Fibroblast of lung (primary cell): ENCODE results near the gene PPP1R9A. TPM values are rescaled to one million over a fixed set of nuclear protein-coding genes. Genes with fewer than 3 reads are reported as not detected.

ENCODE experiments used
- DNase-seq, 2 donors: peaks; one replicate each; pipeline versions ENCODE4 v3.0.0 to v3.0.0-alpha.2; 2010; ENCODE audit warnings: low read depth in 2 of 2
- H2AFZ ChIP-seq: 2 replicates; pipeline ENCODE4 v1.5.1; 2012; ENCODE audit warnings: low read length, control low read depth, inconsistent platforms
- H3K27ac ChIP-seq: 2 replicates; pipeline ENCODE4 v1.5.1; 2011; ENCODE audit warnings: low read length, control low read depth; ENCODE audit not compliant: insufficient read depth
- H3K27me3 ChIP-seq: 2 replicates; pipeline ENCODE4 v1.5.1; 2011; ENCODE audit warnings: mild to moderate bottlenecking, low read length; ENCODE audit not compliant: control insufficient read depth, insufficient read depth
- H3K36me3 ChIP-seq: 2 replicates; pipeline ENCODE4 v1.5.1; 2011; ENCODE audit warnings: low read length; ENCODE audit not compliant: control insufficient read depth, insufficient read depth
- H3K4me1 ChIP-seq: 2 replicates; pipeline ENCODE4 v1.5.1; 2011; ENCODE audit warnings: low read length; ENCODE audit not compliant: control insufficient read depth, insufficient read depth; ENCODE audit errors: extremely low read depth
- H3K4me2 ChIP-seq: 2 replicates; pipeline ENCODE4 v1.5.1; 2011; ENCODE audit warnings: low read length, control low read depth; ENCODE audit not compliant: insufficient read depth; ENCODE audit errors: extremely low read depth
- H3K4me3 ChIP-seq, 4 experiments: fragments of 200-600 bp in 1 of 4; sonication (generic) in 1 of 4; replicated peaks in 1 of 4; 2 replicates each; pipeline ENCODE4 v1.5.1; 2011 to 2016; ENCODE audit warnings: low read length in 4 of 4, low read depth in 3 of 4, mild to moderate bottlenecking in 3 of 4, control low read depth in 2 of 4, inconsistent platforms in 1 of 4, mixed read lengths in 1 of 4; ENCODE audit not compliant: insufficient read depth in 1 of 4; ENCODE audit errors: control extremely low read depth in 1 of 4
- H3K79me2 ChIP-seq: 2 replicates; pipeline ENCODE4 v1.5.1; 2012; ENCODE audit warnings: mild to moderate bottlenecking, low read length, inconsistent platforms; ENCODE audit not compliant: control insufficient read depth, insufficient read depth
- H3K9ac ChIP-seq: 2 replicates; pipeline ENCODE4 v1.5.1; 2011; ENCODE audit warnings: mild to moderate bottlenecking, low read length, control low read depth; ENCODE audit not compliant: insufficient read depth
- H3K9me3 ChIP-seq: 2 replicates; pipeline ENCODE4 v1.5.1; 2012; ENCODE audit warnings: low read depth, low read length; ENCODE audit not compliant: control insufficient read depth, insufficient read depth
- H4K20me1 ChIP-seq: 2 replicates; pipeline ENCODE4 v1.5.1; 2011; ENCODE audit warnings: low read length; ENCODE audit not compliant: control insufficient read depth, insufficient read depth; ENCODE audit errors: extremely low read depth
- EZH2 ChIP-seq: IDR thresholded peaks from 2 replicates; pipeline ENCODE4 v1.5.1; 2012; ENCODE audit warnings: low read length, control low read depth, mild to moderate bottlenecking; ENCODE audit errors: missing control alignments
- polyA plus RNA-seq, 2 donors: library from polyadenylated mRNA; depleted of rRNA in 1 of 2; stranded (reverse) in 1 of 2; unstranded in 1 of 2; fragments of >200 nt; gene quantifications; 2 replicates each; pipeline ENCODE4 v1.2.1, GENCODE V29; 2011 to 2012; ENCODE audit warnings: missing spikeins in 1 of 2
- total RNA-seq: library from RNA; depleted of rRNA; stranded (reverse); fragments of >200 nt; gene quantifications from 2 replicates; pipeline ENCODE4 v1.2.1, GENCODE V29; 2014
- TF ChIP-seq, protein P1 (sequence below), 2 donors: IDR thresholded peaks in 1 of 2; conservative IDR thresholded peaks in 1 of 2; 1 replicate in 1 of 2; 2 replicates in 1 of 2; pipeline ENCODE4 v1.5.1; 2011 to 2012; ENCODE audit warnings: low read length in 2 of 2, control low read depth in 1 of 2, inconsistent platforms in 1 of 2, low read depth in 1 of 2, mild to moderate bottlenecking in 1 of 2

The PPP1R9A gene
- total and polyA plus RNA-seq, 2 donors (not counting 1 experiment from before 2014, with no cell fraction given), result 0.68 to 3.3 TPM

GRCh38 chr7:95172420-95172819 is 265.0 kb downstream of the PPP1R9A start:
- Histone ChIP-seq H3K4me1 (no peaks in the 10 kb centered on the region), H3K4me3 (no peak overlapping the region), H3K27ac (no peak overlapping the region), H3K9me3 (no peaks in the 10 kb centered on the region), H3K36me3 (no peaks in the 10 kb centered on the region), H3K9ac (no peak overlapping the region), H3K27me3 (no peaks in the 10 kb centered on the region), H3K4me2 (no peak overlapping the region), H3K79me2 (no peaks in the 10 kb centered on the region), H4K20me1 (no peaks in the 10 kb centered on the region), H2AFZ (no peak overlapping the region)
- TF ChIP-seq EZH2, result no peak
- TF ChIP-seq, protein P1, sequence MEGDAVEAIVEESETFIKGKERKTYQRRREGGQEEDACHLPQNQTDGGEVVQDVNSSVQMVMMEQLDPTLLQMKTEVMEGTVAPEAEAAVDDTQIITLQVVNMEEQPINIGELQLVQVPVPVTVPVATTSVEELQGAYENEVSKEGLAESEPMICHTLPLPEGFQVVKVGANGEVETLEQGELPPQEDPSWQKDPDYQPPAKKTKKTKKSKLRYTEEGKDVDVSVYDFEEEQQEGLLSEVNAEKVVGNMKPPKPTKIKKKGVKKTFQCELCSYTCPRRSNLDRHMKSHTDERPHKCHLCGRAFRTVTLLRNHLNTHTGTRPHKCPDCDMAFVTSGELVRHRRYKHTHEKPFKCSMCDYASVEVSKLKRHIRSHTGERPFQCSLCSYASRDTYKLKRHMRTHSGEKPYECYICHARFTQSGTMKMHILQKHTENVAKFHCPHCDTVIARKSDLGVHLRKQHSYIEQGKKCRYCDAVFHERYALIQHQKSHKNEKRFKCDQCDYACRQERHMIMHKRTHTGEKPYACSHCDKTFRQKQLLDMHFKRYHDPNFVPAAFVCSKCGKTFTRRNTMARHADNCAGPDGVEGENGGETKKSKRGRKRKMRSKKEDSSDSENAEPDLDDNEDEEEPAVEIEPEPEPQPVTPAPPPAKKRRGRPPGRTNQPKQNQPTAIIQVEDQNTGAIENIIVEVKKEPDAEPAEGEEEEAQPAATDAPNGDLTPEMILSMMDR (conservative IDR thresholded peaks at IDR 0.05 in 1 of 2, IDR thresholded peaks at IDR 0.05 in 1 of 2; ENCODE audit: low read depth in 1 of 2, low read length in 2 of 2), result no peak
- DNase-seq, result no peak

- Histone ChIP-seq H3K4me3 (no peak overlapping the region), H3K36me3 (no peaks in the 10 kb centered on the region), H3K27me3 (no peaks in the 10 kb centered on the region), H3K79me2 (no peaks in the 10 kb centered on the region), H3K4me2 (no peak overlapping the region), H3K9ac (no peak overlapping the region), H3K27ac (no peak overlapping the region), H2AFZ (no peak overlapping the region), H3K4me1 (no peaks in the 10 kb centered on the region), H4K20me1 (no peaks in the 10 kb centered on the region), H3K9me3 (no peaks in the 10 kb centered on the region)
- TF ChIP-seq, protein P1 (conservative IDR thresholded peaks at IDR 0.05 in 1 of 2, IDR thresholded peaks at IDR 0.05 in 1 of 2; ENCODE audit: low read depth in 1 of 2, low read length in 2 of 2), result no peak
- no peak for TF ChIP-seq EZH2
- DNase-seq, result peak in 1 of 2 donors; percentile 16
These were observed 283.1 kb downstream of the PPP1R9A start for GRCh38 chr7:95190515-95190914.

DNA sequence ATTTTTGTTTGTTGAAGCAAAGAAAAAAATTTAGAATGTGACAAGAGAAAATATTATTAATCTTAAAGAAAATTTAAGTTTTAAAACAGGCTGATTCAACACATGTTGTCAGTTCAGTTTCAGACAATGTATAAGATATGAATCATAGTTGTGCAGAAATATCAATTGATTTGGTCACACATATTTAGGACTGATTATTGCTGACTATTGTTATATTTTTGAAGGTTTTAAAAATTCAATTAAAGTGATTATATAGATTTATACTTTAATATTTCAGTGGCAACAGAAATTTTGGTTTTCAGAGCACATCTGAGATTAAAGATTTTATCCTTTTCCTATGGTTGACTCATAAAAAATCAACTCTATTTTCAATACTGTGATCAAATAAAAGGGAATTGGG is 284.4 kb downstream of the PPP1R9A start:
- Histone ChIP-seq H3K4me2 (no peak overlapping the region), H3K4me1 (no peaks in the 10 kb centered on the region), H3K27me3 (no peaks in the 10 kb centered on the region), H3K79me2 (no peaks in the 10 kb centered on the region), H3K36me3 (no peaks in the 10 kb centered on the region), H4K20me1 (no peaks in the 10 kb centered on the region), H3K27ac (no peak overlapping the region), H3K9ac (no peak overlapping the region), H3K9me3 (no peaks in the 10 kb centered on the region), H2AFZ (no peak overlapping the region), H3K4me3 (no peak overlapping the region)
- TF ChIP-seq EZH2, result no peak
- TF ChIP-seq, protein P1 (conservative IDR thresholded peaks at IDR 0.05 in 1 of 2, IDR thresholded peaks at IDR 0.05 in 1 of 2; ENCODE audit: low read depth in 1 of 2, low read length in 2 of 2), result no peak
- no peak for DNase-seq
